Endothelial cell of umbilical vein (primary cell): Measurements from ENCODE around the gene CALU. TPM values are rescaled to one million over a fixed set of nuclear protein-coding genes. Genes with fewer than 3 reads are reported as not detected.

Experiments used
- BruUV-seq: library from RNA; stranded (reverse); fragments of 400-500 nt; replicated peaks from 2 replicates; lab custom pipeline; 2021; lab: Mats Ljungman, UMichigan
- CTCF ChIA-PET: fragments of 300-600, 350-600 bp; sonication (Branson Sonifier 250); formaldehyde crosslinking; loops from one replicate; lab custom pipeline; 2021; ENCODE audit warnings: antibody characterized with exemption, inconsistent platforms; lab: Charles Lee
- POLR2A ChIA-PET: fragments of 300-600, 350-600 bp; sonication (Branson Sonifier 250); formaldehyde crosslinking; loops from one replicate; lab custom pipeline; 2021; ENCODE audit warnings: antibody characterized with exemption, inconsistent platforms; lab: Charles Lee
- DNase-seq: peaks from one replicate; pipeline ENCODE4 v3.0.0-alpha.2; 2011; ENCODE audit warnings: low read depth, low spot score
- FAIRE-seq: peaks from 2 replicates; lab custom pipeline; 2011; peaks lifted over from hg19 to GRCh38; lab: Jason Lieb, UNC
- H2AFZ ChIP-seq: 2 replicates; pipeline ENCODE4 v1.6.0; 2012; ENCODE audit warnings: low read depth, low read length, control low read depth, inconsistent platforms
- H3K27ac ChIP-seq: 2 replicates; pipeline ENCODE4 v1.5.1; 2011; ENCODE audit warnings: low read depth, mild to moderate bottlenecking, control low read depth, low read length, moderate library complexity; ENCODE audit not compliant: insufficient read depth
- H3K27me3 ChIP-seq, 2 experiments: 2 replicates each; pipeline versions ENCODE4 v1.6.0 to v1.6.1; 2011; ENCODE audit warnings: low read length in 2 of 2, mixed read lengths in 1 of 2; ENCODE audit not compliant: control insufficient read depth in 2 of 2, insufficient read depth in 2 of 2
- H3K36me3 ChIP-seq, 2 experiments: 2 replicates in 1 of 2; 3 replicates in 1 of 2; pipeline ENCODE4 v1.5.1; 2011; ENCODE audit warnings: low read length in 2 of 2, mild to moderate bottlenecking in 1 of 2, moderate library complexity in 1 of 2; ENCODE audit not compliant: control insufficient read depth in 2 of 2, insufficient read depth in 2 of 2; ENCODE audit errors: extremely low read depth in 1 of 2
- H3K4me1 ChIP-seq: 3 replicates; pipeline ENCODE4 v1.5.1; 2011; ENCODE audit warnings: mild to moderate bottlenecking, low read length; ENCODE audit not compliant: control insufficient read depth, insufficient read depth; ENCODE audit errors: extremely low read depth
- H3K4me2 ChIP-seq: 2 replicates; pipeline ENCODE4 v1.6.1; 2011; ENCODE audit warnings: low read length, control low read depth, mixed read lengths; ENCODE audit not compliant: insufficient read depth
- H3K4me3 ChIP-seq, 3 experiments: fragments of 200-600 bp in 1 of 3; sonication (generic), shearing (Covaris generic) in 1 of 3; replicated peaks in 1 of 3; 2 replicates each; pipeline ENCODE4 v1.5.1; 2011 to 2016; ENCODE audit warnings: control low read depth in 3 of 3, low read length in 3 of 3, mild to moderate bottlenecking in 2 of 3, inconsistent platforms in 1 of 3, low read depth in 1 of 3, moderate library complexity in 1 of 3; ENCODE audit not compliant: insufficient read depth in 1 of 3
- H3K79me2 ChIP-seq: 2 replicates; pipeline ENCODE4 v1.6.0; 2012; ENCODE audit warnings: low read length, inconsistent platforms; ENCODE audit not compliant: control insufficient read depth, insufficient read depth
- H3K9ac ChIP-seq: replicated peaks from 2 replicates; pipeline ENCODE3; 2011; ENCODE audit warnings: low read length, control low read depth; ENCODE audit not compliant: insufficient read depth; ENCODE audit errors: extremely low read depth
- H3K9me1 ChIP-seq: replicated peaks from 3 replicates; pipeline ENCODE4 v1.6.0; 2011; ENCODE audit warnings: mild to moderate bottlenecking, low read length; ENCODE audit not compliant: control insufficient read depth, insufficient read depth; ENCODE audit errors: extremely low read depth
- H3K9me3 ChIP-seq: replicated peaks from 2 replicates; pipeline ENCODE4 v1.5.1; 2012; ENCODE audit warnings: low read length, inconsistent platforms; ENCODE audit not compliant: control insufficient read depth, insufficient read depth
- H4K20me1 ChIP-seq: replicated peaks from 2 replicates; pipeline ENCODE3; 2011; ENCODE audit warnings: mild to moderate bottlenecking, low read length; ENCODE audit not compliant: control insufficient read depth, insufficient read depth; ENCODE audit errors: extremely low read depth
- EZH2 ChIP-seq: IDR thresholded peaks from 2 replicates; pipeline ENCODE4 v1.6.1; 2012; ENCODE audit warnings: borderline replicate concordance, low read depth, mild to moderate bottlenecking, moderate library complexity, low read length, inconsistent platforms; ENCODE audit not compliant: severe bottlenecking
- FOS ChIP-seq: IDR thresholded peaks from 2 replicates; pipeline ENCODE4 v1.6.1; 2011; ENCODE audit warnings: mild to moderate bottlenecking, low read length, moderate library complexity, borderline replicate concordance; ENCODE audit not compliant: insufficient read depth
- GATA2 ChIP-seq: IDR thresholded peaks from 2 replicates; pipeline ENCODE4 v1.7.0; 2011; ENCODE audit warnings: low read depth, mild to moderate bottlenecking, moderate library complexity, mixed read lengths, low read length; ENCODE audit not compliant: insufficient read length, insufficient read depth
- JUN ChIP-seq: IDR thresholded peaks from 2 replicates; pipeline ENCODE4 v1.6.1; 2011; ENCODE audit warnings: borderline replicate concordance, low read depth; ENCODE audit not compliant: insufficient read length, insufficient read depth
- MYC ChIP-seq: IDR thresholded peaks from one replicate; pipeline ENCODE4 v1.6.1; 2011; ENCODE audit warnings: mild to moderate bottlenecking, low read depth, low read length
- POLR2A ChIP-seq: IDR thresholded peaks from 2 replicates; pipeline ENCODE4 v1.6.1; 2012; ENCODE audit warnings: low read depth, mild to moderate bottlenecking, control low read depth, low read length
- POLR2AphosphoS5 ChIP-seq: IDR thresholded peaks from 2 replicates; pipeline ENCODE4 v1.6.1; 2012; ENCODE audit warnings: low read depth, mild to moderate bottlenecking, control low read depth, low read length, moderate library complexity; ENCODE audit not compliant: insufficient read depth
- dilution Hi-C: fragments of 300-500 bp; cut with MboI; formaldehyde crosslinking; loops from one replicate; pipeline ENCODE4 v1.15.0; 2019; ENCODE audit warnings: low sequenced_read_pairs; ENCODE audit not compliant: extremely low pct_ligation_motif_present
- intact Hi-C: fragments of 100-400 bp; cut with micrococcal nuclease; formaldehyde crosslinking; loops from one replicate; pipeline ENCODE4 v1.10.0; 2022
- polyA plus RNA-seq, 4 experiments: library from polyadenylated mRNA; depleted of rRNA in 3 of 4; stranded (reverse) in 3 of 4; unstranded in 1 of 4; fragments of >200 nt; gene quantifications; 2 replicates each; pipeline versions ENCODE4 v1.2.1 to v1.2.3, GENCODE V29; 2011 to 2012; ENCODE audit warnings: missing spikeins in 1 of 4
- total RNA-seq: library from RNA; stranded (reverse); gene quantifications from 2 replicates; pipeline ENCODE4 v1.2.3, GENCODE V29; 2021
- TF ChIP-seq, protein P1 (sequence below), 2 donors: IDR thresholded peaks; 1 replicate in 1 of 2; 2 replicates in 1 of 2; pipeline ENCODE4 v1.5.1; 2011; ENCODE audit warnings: low read length in 2 of 2, mild to moderate bottlenecking in 2 of 2, moderate library complexity in 2 of 2, control low read depth in 1 of 2, inconsistent platforms in 1 of 2, low read depth in 1 of 2; ENCODE audit not compliant: insufficient read depth in 1 of 2; ENCODE audit errors: extremely low read depth in 1 of 2
- TF ChIP-seq, protein P2 (sequence below): IDR thresholded peaks from 2 replicates; pipeline ENCODE4 v1.6.1; 2011; ENCODE audit not compliant: insufficient read depth, insufficient read length

Gene CALU
- total and polyA plus RNA-seq, 2 donors (not counting 3 experiments of a cell fraction or from before 2014, with no cell fraction given): 135 to 257 TPM

DNA sequence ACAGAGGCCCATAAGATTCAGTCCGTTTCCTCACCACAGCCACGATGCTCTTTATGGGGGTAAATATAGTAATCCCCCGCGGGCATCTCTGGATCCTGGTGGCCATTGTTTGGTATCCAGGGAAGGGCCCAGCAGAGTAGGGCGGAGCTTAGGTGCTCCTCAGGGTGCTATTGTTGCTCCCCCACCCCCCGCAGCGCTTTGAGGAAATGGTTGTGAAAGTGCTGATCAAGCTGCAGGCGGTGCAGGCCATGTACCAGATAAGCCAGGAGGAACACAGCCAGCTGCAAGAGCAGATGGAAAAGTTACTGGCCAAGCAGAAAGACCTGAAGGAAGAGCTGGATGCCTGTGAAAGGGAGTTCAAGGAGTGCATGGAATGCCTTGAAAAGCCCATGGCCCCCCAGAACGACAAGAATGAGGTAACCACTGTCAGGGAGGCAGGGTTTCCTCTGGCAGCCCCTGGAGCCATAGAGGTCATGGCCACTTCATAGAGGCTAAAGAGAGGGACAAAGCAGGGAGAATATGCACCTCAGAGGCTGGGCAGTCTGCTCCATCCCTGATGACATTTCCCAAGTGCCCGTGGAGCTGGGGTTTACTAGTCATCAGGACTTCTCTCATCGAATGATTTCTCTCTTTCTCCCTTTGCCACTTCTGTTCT lies 73.5 kb downstream of the CALU start:
- Histone ChIP-seq H3K4me1 (no peaks in the 10 kb centered on the region), H3K4me3 (no peak overlapping the region), H3K36me3 (no peaks in the 10 kb centered on the region), H4K20me1 (no peaks in the 10 kb centered on the region), H2AFZ (no peak overlapping the region), H3K9me1 (no peaks in the 10 kb centered on the region), H3K9ac (no peak overlapping the region), H3K9me3 (no peaks in the 10 kb centered on the region), H3K79me2 (no peaks in the 10 kb centered on the region), H3K4me2 (no peak overlapping the region), H3K27me3 (peaks cover 16 to 18% of the 10 kb centered on the region in 2 experiments), H3K27ac (no peak overlapping the region)
- no peak for DNase-seq
- ChIA-PET POLR2A (no interaction called here), CTCF (interaction anchor here (1.1 to 2.0 kb wide), 2 partner anchors 31 to 42 kb away, joined by 3 to 5 read pairs; no protein-coding TSS in a partner anchor)
- intact Hi-C loops: no loop called here
- no TSS peak for BruUV-seq
- dilution Hi-C loops: no loop called here
- TF ChIP-seq JUN (no peak), POLR2A (no peak), FOS (no peak), MYC (no peak), POLR2AphosphoS5 (no peak), EZH2 (no peak), GATA2 (no peak)
- TF ChIP-seq, protein P1, sequence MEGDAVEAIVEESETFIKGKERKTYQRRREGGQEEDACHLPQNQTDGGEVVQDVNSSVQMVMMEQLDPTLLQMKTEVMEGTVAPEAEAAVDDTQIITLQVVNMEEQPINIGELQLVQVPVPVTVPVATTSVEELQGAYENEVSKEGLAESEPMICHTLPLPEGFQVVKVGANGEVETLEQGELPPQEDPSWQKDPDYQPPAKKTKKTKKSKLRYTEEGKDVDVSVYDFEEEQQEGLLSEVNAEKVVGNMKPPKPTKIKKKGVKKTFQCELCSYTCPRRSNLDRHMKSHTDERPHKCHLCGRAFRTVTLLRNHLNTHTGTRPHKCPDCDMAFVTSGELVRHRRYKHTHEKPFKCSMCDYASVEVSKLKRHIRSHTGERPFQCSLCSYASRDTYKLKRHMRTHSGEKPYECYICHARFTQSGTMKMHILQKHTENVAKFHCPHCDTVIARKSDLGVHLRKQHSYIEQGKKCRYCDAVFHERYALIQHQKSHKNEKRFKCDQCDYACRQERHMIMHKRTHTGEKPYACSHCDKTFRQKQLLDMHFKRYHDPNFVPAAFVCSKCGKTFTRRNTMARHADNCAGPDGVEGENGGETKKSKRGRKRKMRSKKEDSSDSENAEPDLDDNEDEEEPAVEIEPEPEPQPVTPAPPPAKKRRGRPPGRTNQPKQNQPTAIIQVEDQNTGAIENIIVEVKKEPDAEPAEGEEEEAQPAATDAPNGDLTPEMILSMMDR (IDR thresholded peaks at IDR 0.05; ENCODE audit: extremely low read depth in 1 of 2, insufficient read depth in 1 of 2, low read depth in 1 of 2, low read length in 2 of 2): no peak
- TF ChIP-seq, protein P2, sequence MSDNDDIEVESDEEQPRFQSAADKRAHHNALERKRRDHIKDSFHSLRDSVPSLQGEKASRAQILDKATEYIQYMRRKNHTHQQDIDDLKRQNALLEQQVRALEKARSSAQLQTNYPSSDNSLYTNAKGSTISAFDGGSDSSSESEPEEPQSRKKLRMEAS: no peak
- no peak for FAIRE-seq
